Progenitor cell of endocrine pancreas (in vitro differentiated cells): ENCODE data around the gene EMCN. TPM values are rescaled to one million over a fixed set of nuclear protein-coding genes. Genes with fewer than 3 reads are reported as not detected.

Experiments used
- DNase-seq: peaks from one replicate; pipeline ENCODE4 v3.0.0; 2021; ENCODE audit warnings: low spot score; ENCODE audit not compliant: unreplicated experiment
- H3K27ac Mint-ChIP-seq: 2 replicates; pipeline ENCODE4 v1.8.0; 2021; ENCODE audit warnings: mild to moderate bottlenecking, moderate library complexity, mixed read lengths
- H3K27me3 Mint-ChIP-seq: 2 replicates; pipeline ENCODE4 v1.8.0; 2021; ENCODE audit warnings: mixed read lengths
- H3K36me3 Mint-ChIP-seq: 2 replicates; pipeline ENCODE4 v1.8.0; 2022; ENCODE audit warnings: mixed read lengths; ENCODE audit not compliant: insufficient read depth
- H3K4me1 Mint-ChIP-seq: 2 replicates; pipeline ENCODE4 v1.8.0; 2021; ENCODE audit warnings: low read depth, mixed read lengths
- H3K4me3 Mint-ChIP-seq: 2 replicates; pipeline ENCODE4 v1.8.0; 2021; ENCODE audit warnings: low read depth, mild to moderate bottlenecking, moderate library complexity, mixed read lengths
- H3K9me3 Mint-ChIP-seq: 2 replicates; pipeline ENCODE4 v1.8.0; 2021; ENCODE audit warnings: low read depth, mixed read lengths
- total RNA-seq: library from RNA; stranded (reverse); gene quantifications from 2 replicates; pipeline ENCODE4 v1.2.1, GENCODE V29; 2021
- TF ChIP-seq, protein P1 (sequence below): fragments of 200-600 bp; sonication (generic); IDR thresholded peaks from one replicate; pipeline ENCODE4 v1.5.0; 2021; ENCODE audit warnings: antibody characterized with exemption, mild to moderate bottlenecking; ENCODE audit not compliant: unreplicated experiment

The EMCN gene
- total RNA-seq, 1 donor from 2014 or later: not detected

DNA sequence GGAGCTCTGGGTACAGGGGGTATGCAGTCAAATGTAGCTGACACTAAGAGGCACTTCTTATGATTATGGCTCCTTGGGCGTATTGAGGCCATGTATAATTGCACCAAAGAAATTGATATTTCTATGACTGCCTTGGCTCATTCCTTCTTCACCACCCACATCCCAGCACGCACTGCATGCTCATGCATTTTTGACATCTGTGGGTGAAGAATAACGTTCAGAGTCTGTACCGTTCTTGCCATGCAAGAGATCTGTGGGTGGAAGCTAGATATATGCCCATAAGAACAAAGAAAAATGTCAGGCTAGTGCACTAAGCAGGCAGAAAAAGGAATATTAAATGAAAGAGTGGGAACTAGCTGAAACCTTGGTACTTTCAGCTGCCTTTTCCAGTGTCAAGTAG, 93.4 kb downstream of the EMCN start:
- Mint-ChIP-seq H3K4me1 (no peaks in the 10 kb centered on the region), H3K4me3 (no peak overlapping the region), H3K27ac (no peak overlapping the region), H3K9me3 (no peaks in the 10 kb centered on the region), H3K36me3 (no peaks in the 10 kb centered on the region), H3K27me3 (no peaks in the 10 kb centered on the region)
- DNase-seq: no peak
- TF ChIP-seq, protein P1, sequence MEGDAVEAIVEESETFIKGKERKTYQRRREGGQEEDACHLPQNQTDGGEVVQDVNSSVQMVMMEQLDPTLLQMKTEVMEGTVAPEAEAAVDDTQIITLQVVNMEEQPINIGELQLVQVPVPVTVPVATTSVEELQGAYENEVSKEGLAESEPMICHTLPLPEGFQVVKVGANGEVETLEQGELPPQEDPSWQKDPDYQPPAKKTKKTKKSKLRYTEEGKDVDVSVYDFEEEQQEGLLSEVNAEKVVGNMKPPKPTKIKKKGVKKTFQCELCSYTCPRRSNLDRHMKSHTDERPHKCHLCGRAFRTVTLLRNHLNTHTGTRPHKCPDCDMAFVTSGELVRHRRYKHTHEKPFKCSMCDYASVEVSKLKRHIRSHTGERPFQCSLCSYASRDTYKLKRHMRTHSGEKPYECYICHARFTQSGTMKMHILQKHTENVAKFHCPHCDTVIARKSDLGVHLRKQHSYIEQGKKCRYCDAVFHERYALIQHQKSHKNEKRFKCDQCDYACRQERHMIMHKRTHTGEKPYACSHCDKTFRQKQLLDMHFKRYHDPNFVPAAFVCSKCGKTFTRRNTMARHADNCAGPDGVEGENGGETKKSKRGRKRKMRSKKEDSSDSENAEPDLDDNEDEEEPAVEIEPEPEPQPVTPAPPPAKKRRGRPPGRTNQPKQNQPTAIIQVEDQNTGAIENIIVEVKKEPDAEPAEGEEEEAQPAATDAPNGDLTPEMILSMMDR: no peak

DNA sequence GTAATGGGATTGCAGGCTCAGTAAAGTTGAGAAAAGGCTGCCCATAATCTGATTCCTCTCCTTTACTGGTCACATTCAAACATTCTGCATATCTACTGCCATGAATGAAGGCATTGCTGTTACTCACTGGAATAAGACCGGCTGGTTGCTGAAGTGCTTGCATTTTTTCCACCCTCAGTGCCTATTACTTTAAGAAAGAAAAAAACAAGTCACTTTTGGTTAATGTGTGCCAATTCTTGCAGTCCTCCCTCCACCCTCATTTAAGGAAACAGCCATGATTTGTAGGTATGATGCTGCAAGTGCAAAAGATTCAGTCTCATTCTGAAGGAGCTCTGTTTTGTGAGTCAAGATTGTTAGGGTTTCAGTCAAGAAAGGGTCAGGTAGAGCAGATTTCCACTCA, 94.9 kb downstream of the EMCN start:
- Mint-ChIP-seq H3K36me3 (no peaks in the 10 kb centered on the region), H3K27me3 (no peaks in the 10 kb centered on the region), H3K27ac (no peak overlapping the region), H3K4me1 (peaks cover 2% of the 10 kb centered on the region), H3K4me3 (no peak overlapping the region), H3K9me3 (no peaks in the 10 kb centered on the region)
- DNase-seq: no peak
- TF ChIP-seq, protein P1: no peak

DNA sequence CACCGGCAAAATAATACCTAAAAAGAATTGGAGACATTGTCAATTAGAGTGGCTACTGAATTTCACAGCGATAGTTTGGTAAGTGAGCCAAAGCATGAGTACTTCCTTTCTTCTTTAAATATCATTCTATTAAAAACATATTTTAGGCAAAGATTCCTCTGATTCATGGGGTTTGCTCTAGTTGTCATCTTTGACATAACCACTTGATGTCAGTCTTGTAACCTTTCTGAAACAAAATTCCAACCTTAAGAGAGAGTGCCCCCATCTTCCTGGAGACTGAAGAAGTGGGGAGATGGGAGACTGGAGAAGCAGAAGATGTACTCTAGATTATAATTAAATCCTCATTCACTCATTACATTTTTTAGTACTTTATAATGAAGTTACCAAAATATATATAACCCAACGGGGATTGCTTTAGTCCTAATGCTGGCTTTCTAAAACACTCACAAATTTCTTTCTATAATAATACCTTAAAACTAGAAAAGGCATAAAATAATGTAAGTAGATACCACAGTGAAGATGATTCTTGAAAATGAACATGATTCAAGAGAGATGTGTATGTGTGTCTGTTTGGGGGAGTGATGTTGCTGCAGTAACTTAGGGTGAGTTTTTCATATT, 96.4 kb downstream of the EMCN start:
- Mint-ChIP-seq H3K4me1 (peaks cover 2% of the 10 kb centered on the region), H3K9me3 (no peaks in the 10 kb centered on the region), H3K27me3 (no peaks in the 10 kb centered on the region), H3K36me3 (no peaks in the 10 kb centered on the region), H3K4me3 (no peak overlapping the region), H3K27ac (no peak overlapping the region)
- TF ChIP-seq, protein P1: peak; percentile 58
- DNase-seq: no peak

DNA sequence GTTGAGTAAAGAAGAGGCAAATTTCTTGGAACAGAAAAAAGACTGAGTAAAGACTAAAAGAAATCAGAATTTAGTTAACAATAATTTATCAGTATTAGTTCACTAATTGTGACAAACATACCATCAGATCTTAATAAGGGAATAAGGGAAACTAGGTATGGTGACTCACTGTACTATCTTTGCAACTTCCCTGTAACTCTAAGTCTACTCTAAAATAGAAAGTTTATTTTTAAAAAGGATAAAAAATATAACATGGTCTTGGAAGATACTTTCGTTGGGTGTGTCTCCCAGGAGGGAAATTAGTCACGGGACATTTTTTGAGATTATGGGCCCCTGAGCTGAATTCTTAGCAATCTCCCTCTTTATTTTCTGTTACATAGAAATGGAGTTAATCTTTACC, 97.3 kb downstream of the EMCN start:
- H3K4me3 Mint-ChIP-seq: no peak overlapping the region
- no peaks in the 10 kb centered on the region for H3K27me3 Mint-ChIP-seq
- DNase-seq: no peak
- no peaks in the 10 kb centered on the region for H3K9me3 Mint-ChIP-seq
- H3K4me1 Mint-ChIP-seq: peaks cover 2% of the 10 kb centered on the region
- TF ChIP-seq, protein P1: no peak
- no peak overlapping the region for H3K27ac Mint-ChIP-seq
- no peaks in the 10 kb centered on the region for H3K36me3 Mint-ChIP-seq

DNA sequence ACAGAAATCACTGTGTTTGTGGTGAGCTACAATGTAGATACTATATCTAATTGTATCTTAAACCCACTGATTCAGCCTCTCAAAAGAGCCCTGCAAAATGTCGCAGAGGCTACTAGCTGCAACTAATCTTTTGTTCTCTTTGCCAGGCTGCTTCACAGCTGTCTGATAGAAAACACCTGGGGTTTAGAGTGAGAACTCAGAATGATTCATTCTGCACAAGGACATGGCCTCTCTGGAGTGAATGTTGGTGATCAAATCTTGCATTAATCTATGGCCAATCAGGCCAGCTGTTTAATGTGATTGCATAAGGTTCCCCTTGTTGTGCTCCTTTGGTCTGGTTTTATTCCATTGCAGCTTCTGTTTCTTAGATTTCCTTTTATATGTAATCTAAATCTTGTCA, 100.3 kb downstream of the EMCN start:
- H3K27me3 Mint-ChIP-seq: no peaks in the 10 kb centered on the region
- peaks cover 2% of the 10 kb centered on the region for H3K4me1 Mint-ChIP-seq
- no peaks in the 10 kb centered on the region for H3K36me3 Mint-ChIP-seq
- no peaks in the 10 kb centered on the region for H3K9me3 Mint-ChIP-seq
- TF ChIP-seq, protein P1: no peak
- DNase-seq: no peak
- no peak overlapping the region for H3K4me3 Mint-ChIP-seq
- H3K27ac Mint-ChIP-seq: no peak overlapping the region
